Fibroblast of the aortic adventitia (primary cell): ENCODE data around the gene KRT80. TPM values are rescaled to one million over a fixed set of nuclear protein-coding genes. Genes with fewer than 3 reads are reported as not detected.

Source experiments
- DNase-seq: peaks from one replicate; pipeline ENCODE4 v3.0.0-alpha.2; 2010; ENCODE audit warnings: low read depth
- H3K4me3 ChIP-seq: 2 replicates; pipeline ENCODE4 v1.5.1; 2011; ENCODE audit warnings: low read depth, mild to moderate bottlenecking, control low read depth, low read length, moderate library complexity
- CTCF ChIP-seq: IDR thresholded peaks from 2 replicates; pipeline ENCODE4 v1.5.1; 2011; ENCODE audit warnings: mild to moderate bottlenecking, low read length, control low read depth, inconsistent platforms; ENCODE audit not compliant: insufficient read depth
- total RNA-seq: library from RNA; depleted of rRNA; stranded (reverse); fragments of >200 nt; gene quantifications from 2 replicates; pipeline ENCODE4 v1.2.3, GENCODE V29; 2012; ENCODE audit warnings: low replicate concordance

Gene KRT80
- total RNA-seq, 1 donor, result 0.36 TPM

GRCh38 chr12:52227606-52228166 is 35.9 kb upstream of the KRT80 start:
- DNase-seq, result no peak
- H3K4me3 ChIP-seq, result no peak overlapping the region
- TF ChIP-seq CTCF, result no peak

GRCh38 chr12:52226446-52226845 is 34.6 kb upstream of the KRT80 start:
- DNase-seq, result no peak
- H3K4me3 ChIP-seq, result no peak overlapping the region
- TF ChIP-seq CTCF, result no peak

GRCh38 chr12:52225752-52226151 is 33.9 kb upstream of the KRT80 start:
- no peak overlapping the region for H3K4me3 ChIP-seq
- no peak for TF ChIP-seq CTCF
- DNase-seq, result no peak

GRCh38 chr12:52224151-52224550 is 32.3 kb upstream of the KRT80 start:
- peak; percentile 78 for DNase-seq
- no peak overlapping the region for H3K4me3 ChIP-seq
- no peak for TF ChIP-seq CTCF

- no peak for DNase-seq
- H3K4me3 ChIP-seq, result no peak overlapping the region
- no peak for TF ChIP-seq CTCF
Measured at GRCh38 chr12:52223406-52224039, 31.7 kb upstream of the KRT80 start.

GRCh38 chr12:52222692-52223091 is 30.9 kb upstream of the KRT80 start:
- no peak for TF ChIP-seq CTCF
- DNase-seq, result no peak
- H3K4me3 ChIP-seq, result no peak overlapping the region
